ENCODE measurements around the gene GRK1. TPM values are rescaled to one million over a fixed set of nuclear protein-coding genes. Genes with fewer than 3 reads are reported as not detected.
A peak's percentile ranks its signal among the peaks of the same experiment; 100 is the strongest.

The GRK1 gene
- total and polyA plus RNA-seq, 10 donors: not detected

GRCh38 chr13:113639616-113640262 is 27.3 kb upstream of the GRK1 start:
- H3K27me3 ChIP-seq (replicated peaks in 1 of 7): no peaks in the 10 kb centered on the region
- H3K4me1 ChIP-seq: peaks cover 0 to 8% (median 0%) of the 10 kb centered on the region in 6 donors
- no peak overlapping the region for H3K27ac ChIP-seq
- no peak overlapping the region for H3K4me3 ChIP-seq
- WGBS, 5 donors: 95 to 97% (median 96%) methylated on average over 24 to 27 of the region's 27 CpGs
- TF ChIP-seq POLR2AphosphoS5 (IDR thresholded peaks at IDR 0.05) (peak in 1 of 3 donors; percentile 16), POLR2A (IDR thresholded peaks at IDR 0.05) (no peak)
- H3K9me3 ChIP-seq: no peaks in the 10 kb centered on the region
- intact Hi-C loops (cut with DNase I; ENCODE audit: low total_unique reads): no loop called here
- peaks cover 11 to 80% (median 61%) of the 10 kb centered on the region in 6 donors for H3K36me3 ChIP-seq
- peak; percentile 50 for DNase-seq

DNA sequence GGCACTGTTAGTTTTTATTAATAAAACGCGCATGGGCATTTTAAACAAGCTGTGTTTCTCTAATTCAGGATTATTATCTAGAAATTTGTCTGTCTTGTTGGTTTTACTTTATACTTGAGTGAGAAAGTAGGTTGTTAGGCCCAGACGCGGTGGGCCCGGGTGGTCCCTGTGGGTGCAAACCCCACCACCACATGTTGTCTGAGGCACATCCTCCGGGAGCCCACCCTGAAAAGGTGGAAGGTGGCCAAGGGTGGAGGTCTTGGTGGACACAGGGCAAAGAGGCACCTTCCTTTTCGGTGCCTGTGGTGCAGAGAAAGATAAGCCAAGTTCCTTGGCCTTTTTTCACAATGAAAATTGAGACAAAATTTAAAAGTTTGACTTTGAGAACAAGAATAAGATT is 25.6 kb upstream of the GRK1 start:
- DNase-seq: peak; percentile 37

GRCh38 chr13:113642563-113642962 is 24.5 kb upstream of the GRK1 start:
- intact Hi-C loops (cut with DNase I; ENCODE audit: low total_unique reads): no loop called here
- Histone ChIP-seq H3K4me3 (no peak overlapping the region), H3K27me3 (replicated peaks in 1 of 7) (no peaks in the 10 kb centered on the region), H3K9me3 (no peaks in the 10 kb centered on the region), H3K36me3 (peaks cover 9 to 52% (median 33%) of the 10 kb centered on the region in 6 donors), H3K27ac (no peak overlapping the region), H3K4me1 (peaks cover 4 to 19% (median 12%) of the 10 kb centered on the region in 6 donors)
- TF ChIP-seq CTCF (IDR thresholded peaks at IDR 0.05 in 8 of 11, conservative IDR thresholded peaks at IDR 0.05 in 3 of 11) (no peak), POLR2AphosphoS5 (IDR thresholded peaks at IDR 0.05) (no peak), POLR2A (IDR thresholded peaks at IDR 0.05) (no peak)
- DNase-seq: no peak
- 94 to 97% (median 97%) methylated on average over 2 of the region's 2 CpGs for WGBS, 5 donors

More for the DNA sequence above, 25.6 kb upstream of the GRK1 start:
- Histone ChIP-seq H3K4me1 (peaks cover 0 to 8% (median 2%) of the 10 kb centered on the region in 6 donors), H3K27ac (no peak overlapping the region), H3K4me3 (no peak overlapping the region), H3K36me3 (peaks cover 11 to 63% (median 44%) of the 10 kb centered on the region in 6 donors), H3K9me3 (no peaks in the 10 kb centered on the region), H3K27me3 (replicated peaks in 1 of 7) (no peaks in the 10 kb centered on the region)
- intact Hi-C loops (cut with DNase I; ENCODE audit: low total_unique reads): no loop called here
- TF ChIP-seq POLR2AphosphoS5 (IDR thresholded peaks at IDR 0.05) (no peak), CTCF (IDR thresholded peaks at IDR 0.05 in 8 of 11, conservative IDR thresholded peaks at IDR 0.05 in 3 of 11) (no peak), POLR2A (IDR thresholded peaks at IDR 0.05) (no peak)
- 83 to 97% (median 88%) methylated on average over 7 of the region's 7 CpGs for WGBS, 5 donors

- 75 to 89% (median 85%) methylated on average over 5 of the region's 5 CpGs for WGBS, 5 donors
- Histone ChIP-seq H3K27me3 (replicated peaks in 1 of 7) (no peaks in the 10 kb centered on the region), H3K4me3 (no peak overlapping the region), H3K27ac (no peak overlapping the region), H3K36me3 (peaks cover 4 to 42% (median 23%) of the 10 kb centered on the region in 6 donors), H3K4me1 (peaks cover 4 to 28% (median 13%) of the 10 kb centered on the region in 6 donors), H3K9me3 (no peaks in the 10 kb centered on the region)
- TF ChIP-seq CTCF (IDR thresholded peaks at IDR 0.05 in 8 of 11, conservative IDR thresholded peaks at IDR 0.05 in 3 of 11) (no peak), POLR2A (IDR thresholded peaks at IDR 0.05) (no peak), POLR2AphosphoS5 (IDR thresholded peaks at IDR 0.05) (no peak)
- no peak for DNase-seq
- intact Hi-C loops (cut with DNase I; ENCODE audit: low total_unique reads): no loop called here
Measured at GRCh38 chr13:113643593-113643992, 23.4 kb upstream of the GRK1 start.
